MCF 10A (cell line): ENCODE results near the gene NPHP4. TPM values are rescaled to one million over a fixed set of nuclear protein-coding genes. Genes with fewer than 3 reads are reported as not detected.

ENCODE experiments used
- BruUV-seq: library from RNA; stranded (reverse); fragments of 400-500 nt; replicated peaks from 2 replicates; lab custom pipeline; 2021; lab: Mats Ljungman, UMichigan
- CTCF ChIA-PET: fragments of 300-600 bp; sonication (Branson Sonifier 250); formaldehyde crosslinking; extraction: SDS; loops from one replicate; lab custom pipeline; 2021; ENCODE audit warnings: antibody characterized with exemption, inconsistent platforms; lab: Yijun Ruan, JAX
- POLR2A ChIA-PET: fragments of 300-600, 350-650 bp; sonication (Branson Sonifier 250); formaldehyde crosslinking; extraction: SDS; loops from one replicate; lab custom pipeline; 2020; ENCODE audit warnings: antibody characterized with exemption, inconsistent platforms; lab: Yijun Ruan, JAX
- DNase-seq: peaks from one replicate; pipeline ENCODE4 v3.0.0-alpha.2; 2018; ENCODE audit not compliant: unreplicated experiment
- H3K27ac Mint-ChIP-seq: one replicate; pipeline ENCODE4 v1.8.0; 2022; ENCODE audit warnings: mild to moderate bottlenecking, low read depth, mixed read lengths; ENCODE audit not compliant: unreplicated experiment
- H3K27me3 Mint-ChIP-seq: one replicate; pipeline ENCODE4 v1.8.0; 2022; ENCODE audit warnings: mixed read lengths; ENCODE audit not compliant: insufficient read depth, unreplicated experiment
- H3K36me3 Mint-ChIP-seq: one replicate; pipeline ENCODE4 v1.8.0; 2022; ENCODE audit warnings: mild to moderate bottlenecking, moderate library complexity, mixed read lengths; ENCODE audit not compliant: insufficient read depth, unreplicated experiment
- H3K4me1 Mint-ChIP-seq: one replicate; pipeline ENCODE4 v1.8.0; 2022; ENCODE audit warnings: mixed read lengths; ENCODE audit not compliant: insufficient read depth, unreplicated experiment
- H3K4me3 Mint-ChIP-seq: one replicate; pipeline ENCODE4 v1.8.0; 2022; ENCODE audit warnings: mild to moderate bottlenecking, moderate library complexity, mixed read lengths; ENCODE audit not compliant: unreplicated experiment
- H3K9me3 Mint-ChIP-seq: one replicate; pipeline ENCODE4 v1.8.0; 2022; ENCODE audit warnings: mixed read lengths; ENCODE audit not compliant: unreplicated experiment
- CTCF ChIP-seq: fragments of 200-600 bp; IDR thresholded peaks from one replicate; pipeline ENCODE4 v1.8.0; 2022; ENCODE audit warnings: antibody characterized with exemption, mild to moderate bottlenecking; ENCODE audit not compliant: unreplicated experiment
- intact Hi-C: fragments of 100-400 bp; cut with micrococcal nuclease; formaldehyde crosslinking; loops from 2 replicates; pipeline ENCODE4 v1.14.1; 2022
- total RNA-seq: library from RNA; stranded (reverse); gene quantifications from 2 replicates; pipeline ENCODE4 v1.2.3, GENCODE V29; 2022

NPHP4 gene
- total RNA-seq, 1 experiment from 2014 or later, result 14.4 TPM

GRCh38 chr1:5916572-5917280 lies 75.5 kb downstream of the NPHP4 start:
- POLR2A ChIA-PET, result interaction anchor here (0.6 kb wide), 1 partner anchor 687 kb away, joined by 3 read pairs; no protein-coding TSS in a partner anchor
- BruUV-seq, result no TSS peak

GRCh38 chr1:5915587-5916571 lies 76.3 kb downstream of the NPHP4 start:
- BruUV-seq, result no TSS peak
- DNase-seq, result peak; percentile 42
- CTCF ChIA-PET, result interaction anchor here (0.5 to 1.6 kb wide), 19 partner anchors 10 to 1981 kb away, joined by 3 to 11 read pairs (median 4); no protein-coding TSS in a partner anchor

More at GRCh38 chr1:5916572-5917280, 75.5 kb downstream of the NPHP4 start:
- CTCF ChIA-PET, result interaction anchor here (0.6 to 1.6 kb wide), 8 partner anchors 10 to 737 kb away, joined by 3 to 5 read pairs (median 4); no protein-coding TSS in a partner anchor
- DNase-seq, result no peak
- H3K4me1 Mint-ChIP-seq, result peaks cover 7% of the 10 kb centered on the region
- no peak overlapping the region for H3K4me3 Mint-ChIP-seq
- H3K27ac Mint-ChIP-seq, result no peak overlapping the region
- no peaks in the 10 kb centered on the region for H3K27me3 Mint-ChIP-seq
- intact Hi-C loops, result loop anchor here (5.0 kb wide), 3 partner anchors 169 to 404 kb away; no protein-coding TSS in a partner anchor
- no peaks in the 10 kb centered on the region for H3K9me3 Mint-ChIP-seq
- peaks cover 14% of the 10 kb centered on the region for H3K36me3 Mint-ChIP-seq
- no peak for TF ChIP-seq CTCF

GRCh38 chr1:5914676-5915365 lies 77.4 kb downstream of the NPHP4 start:
- Mint-ChIP-seq H3K9me3 (no peaks in the 10 kb centered on the region), H3K27ac (no peak overlapping the region), H3K4me3 (no peak overlapping the region), H3K36me3 (peaks cover 11% of the 10 kb centered on the region), H3K27me3 (no peaks in the 10 kb centered on the region), H3K4me1 (peaks cover 7% of the 10 kb centered on the region)
- intact Hi-C loops, result loop anchor here (5.0 kb wide), 3 partner anchors 168 to 403 kb away; no protein-coding TSS in a partner anchor
- TF ChIP-seq CTCF, result no peak
- no TSS peak for BruUV-seq
- CTCF ChIA-PET, result interaction anchor here (0.5 to 1.6 kb wide), 11 partner anchors 9 to 1092 kb away, joined by 3 to 11 read pairs (median 4); no protein-coding TSS in a partner anchor
- POLR2A ChIA-PET, result no interaction called here
- DNase-seq, result no peak

More at GRCh38 chr1:5915587-5916571, 76.3 kb downstream of the NPHP4 start:
- Mint-ChIP-seq H3K27ac (no peak overlapping the region), H3K4me3 (no peak overlapping the region), H3K9me3 (no peaks in the 10 kb centered on the region), H3K36me3 (peaks cover 14% of the 10 kb centered on the region), H3K4me1 (peaks cover 7% of the 10 kb centered on the region), H3K27me3 (no peaks in the 10 kb centered on the region)
- POLR2A ChIA-PET, result interaction anchor here (0.6 to 0.7 kb wide), 2 partner anchors 14 to 491 kb away, joined by 3 to 4 read pairs; no protein-coding TSS in a partner anchor
- TF ChIP-seq CTCF, result peak; percentile 62
- intact Hi-C loops, result loop anchor here (5.0 kb wide), 3 partner anchors 169 to 404 kb away; no protein-coding TSS in a partner anchor
